ENCODE results near the gene MCL1. TPM values are rescaled to one million over a fixed set of nuclear protein-coding genes. Genes with fewer than 3 reads are reported as not detected.

Gene MCL1
- total and polyA plus RNA-seq, 2 of the 13 experiments (the other 11 are each of a cell fraction or from before 2014, with no cell fraction given), result 69.5 to 125 TPM

- in situ Hi-C loops (cut with HindIII; ENCODE audit: extremely low pct_ligation_motif_present, low pct_unique_long_range_greater_than_20kb), result loop anchor here (5.0 kb wide), 2 partner anchors 65 to 250 kb away; partner anchors contain the start of gene ENSA
- ChIA-PET POLR2A (interaction anchor here (0.5 to 13.0 kb wide), 23 partner anchors 12 to 627 kb away, joined by 3 to 469 read pairs (median 4); partner anchors contain the start of genes ADAMTSL4, CA14, ENSA and FALEC), CTCF (ENCODE audit: low intra/inter-chr PET ratio, low total read pairs) (interaction anchor here (1.3 kb wide), 1 partner anchor 14 kb away, joined by 4 read pairs; no protein-coding TSS in a partner anchor)
- H2AFZ ChIP-seq (ENCODE audit: low read length), result no peak overlapping the region
- H3K79me2 ChIP-seq (ENCODE audit: insufficient read depth, low read length), result peaks cover 14% of the 10 kb centered on the region
- ATAC-seq (no peak), FAIRE-seq (peak; percentile 56), DNase-seq (ENCODE audit: low spot score) (no peak)
- H3K36me3 ChIP-seq (replicated peaks in 1 of 2; ENCODE audit: control insufficient read depth in 1 of 2, insufficient read depth in 2 of 2, low read length in 2 of 2), result peaks cover 0 to under 1% of the 10 kb centered on the region in 2 experiments; a peak in 1 of 5 replicates
- no peaks in the 10 kb centered on the region for H3K27me3 ChIP-seq (ENCODE audit: control insufficient read depth in 1 of 2, insufficient read depth in 2 of 2, low read length in 2 of 2)
- H3K27ac ChIP-seq (ENCODE audit: extremely low read length, insufficient read depth, low read length), result peak overlapping the region; percentile 91
- no peaks in the 10 kb centered on the region for H3K9me3 ChIP-seq (ENCODE audit: low read length)
- H3K4me2 ChIP-seq (ENCODE audit: low read depth, low read length), result peak overlapping the region; percentile 99
- 0% methylated on average over 4 of the region's 4 CpGs for WGBS (ENCODE audit: low lambda C conversion rate)
- H4K20me1 ChIP-seq (ENCODE audit: insufficient read depth, low read length), result no peaks in the 10 kb centered on the region
- H3K4me1 ChIP-seq (ENCODE audit: insufficient read depth, low read length), result peaks cover 58% of the 10 kb centered on the region
- peak overlapping the region; percentile 88 for H3K9ac ChIP-seq (ENCODE audit: insufficient read depth, low read depth, low read length)
- BruUV-seq (replicated peaks), result no TSS peak
- peak overlapping the region; percentile 50 to 80 (median 72) for H3K4me3 ChIP-seq (replicated peaks in 1 of 3; ENCODE audit: insufficient read depth in 1 of 3, low read depth in 2 of 3, low read length in 3 of 3)
- intact Hi-C loops (cut with micrococcal nuclease; ENCODE audit: unreplicated experiment), result loop anchor here (5.0 kb wide), 1 partner anchor 135 kb away; the partner anchor contains the start of gene GOLPH3L
- TF ChIP-seq TOE1 (CRISPR knock-in tag; IDR thresholded peaks at IDR 0.05), result 0 out of 2 replicates have a peak, but pooled peaks have one; percentile 3
- 0 out of 2 replicates have a peak, but pooled peaks have one; percentile 19 for TF ChIP-seq ONECUT2 (CRISPR knock-in tag; IDR thresholded peaks at IDR 0.05)
- 0 out of 2 replicates have a peak, but pooled peaks have one; percentile 7 for TF ChIP-seq ZSCAN21 (CRISPR knock-in tag; IDR thresholded peaks at IDR 0.05; ENCODE audit: borderline replicate concordance)
- 0 out of 2 replicates have a peak, but pooled peaks have one; percentile 6 for TF ChIP-seq ZNF839 (CRISPR knock-in tag; IDR thresholded peaks at IDR 0.05; ENCODE audit: borderline replicate concordance)
- TF ChIP-seq PHF21A (CRISPR knock-in tag; IDR thresholded peaks at IDR 0.05), result 0 out of 2 replicates have a peak, but pooled peaks have one; percentile 22
- no peak for TF ChIP-seq SKIL (CRISPR knock-in tag; IDR thresholded peaks at IDR 0.05; ENCODE audit: borderline replicate concordance)
- peak; percentile 62; the same call in 1 of the 2 replicates for TF ChIP-seq NR2F2 (IDR thresholded peaks at IDR 0.05; ENCODE audit: borderline replicate concordance, low read depth)
- TF ChIP-seq ZNF737 (CRISPR knock-in tag; IDR thresholded peaks at IDR 0.05; ENCODE audit: borderline replicate concordance), result 0 out of 2 replicates have a peak, but pooled peaks have one; percentile 4
- 0 out of 4 replicates have a peak, but pooled peaks of 1 of the 2 experiments have one; percentile 37 for TF ChIP-seq NR2F1 (CRISPR knock-in tag; IDR thresholded peaks at IDR 0.05)
- TF ChIP-seq HNF4G (IDR thresholded peaks at IDR 0.05; ENCODE audit: borderline replicate concordance, low read depth, low read length), result peak; percentile 21; the same call in 1 of the 2 replicates
- TF ChIP-seq HNF4G (CRISPR knock-in tag; IDR thresholded peaks at IDR 0.05; ENCODE audit: borderline replicate concordance, low read depth), result no peak
- peak; percentile 16 for TF ChIP-seq POLR2G (IDR thresholded peaks at IDR 0.05; ENCODE audit: low read depth, low read length)
- TF ChIP-seq NR2F6 (IDR thresholded peaks at IDR 0.05), result peak; percentile 21; the same call in 1 of the 2 replicates
- peak; percentile 30; the same call in 1 of the 2 replicates for TF ChIP-seq NR2F6 (CRISPR knock-in tag; IDR thresholded peaks at IDR 0.05)
- TF ChIP-seq SAP130 (CRISPR knock-in tag; IDR thresholded peaks at IDR 0.05; ENCODE audit: low read depth), result 0 out of 2 replicates have a peak, but pooled peaks have one; percentile 0
- TF ChIP-seq RBFOX2 (IDR thresholded peaks at IDR 0.05; ENCODE audit: low read depth, low read length), result no peak
- TF ChIP-seq, protein P1, sequence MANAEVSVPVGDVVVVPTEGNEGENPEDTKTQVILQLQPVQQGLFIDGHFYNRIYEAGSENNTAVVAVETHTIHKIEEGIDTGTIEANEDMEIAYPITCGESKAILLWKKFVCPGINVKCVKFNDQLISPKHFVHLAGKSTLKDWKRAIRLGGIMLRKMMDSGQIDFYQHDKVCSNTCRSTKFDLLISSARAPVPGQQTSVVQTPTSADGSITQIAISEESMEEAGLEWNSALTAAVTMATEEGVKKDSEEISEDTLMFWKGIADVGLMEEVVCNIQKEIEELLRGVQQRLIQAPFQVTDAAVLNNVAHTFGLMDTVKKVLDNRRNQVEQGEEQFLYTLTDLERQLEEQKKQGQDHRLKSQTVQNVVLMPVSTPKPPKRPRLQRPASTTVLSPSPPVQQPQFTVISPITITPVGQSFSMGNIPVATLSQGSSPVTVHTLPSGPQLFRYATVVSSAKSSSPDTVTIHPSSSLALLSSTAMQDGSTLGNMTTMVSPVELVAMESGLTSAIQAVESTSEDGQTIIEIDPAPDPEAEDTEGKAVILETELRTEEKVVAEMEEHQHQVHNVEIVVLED (CRISPR knock-in tag; IDR thresholded peaks at IDR 0.05; ENCODE audit: borderline replicate concordance), result 0 out of 2 replicates have a peak, but pooled peaks have one; percentile 4
- no peak for TF ChIP-seq FOXA1 (IDR thresholded peaks at IDR 0.05)
- TF ChIP-seq FOXA1 (CRISPR knock-in tag; IDR thresholded peaks at IDR 0.05), result 0 out of 2 replicates have a peak, but pooled peaks have one; percentile 28
- TF ChIP-seq ZFP36L2 (CRISPR knock-in tag; IDR thresholded peaks at IDR 0.05), result no peak
Observed at GRCh38 chr1:150562446-150563339, 16.7 kb downstream of the MCL1 start.
